Measurements from ENCODE around the gene GTF2F1.

GRCh38 chr19:6415591-6416190, 22.7 kb upstream of the GTF2F1 start:
- TF ChIP-seq EZH2phosphoT487 (IDR thresholded peaks at IDR 0.05; ENCODE audit: low read depth) (no peak), CTCF (IDR thresholded peaks at IDR 0.05; ENCODE audit: low read depth, low read length) (no peak)
